BLaER1 treated with 17β-estradiol and CSF1 and Interleukin-3, amounts not matched to agents 10 nM and 100 nM (cell line): ENCODE measurements around the gene SACS.

Experiments
- H3K27ac ChIP-seq, 11 experiments: shearing (Covaris generic); formaldehyde crosslinking; 2 replicates each; pipeline ENCODE4 v1.8.1; 2022
- H3K27me3 ChIP-seq, 11 experiments: shearing (Covaris generic); formaldehyde crosslinking; 2 replicates each; pipeline ENCODE4 v1.8.1; 2022
- H3K36me3 ChIP-seq, 11 experiments: shearing (Covaris generic); formaldehyde crosslinking; 2 replicates each; pipeline ENCODE4 v1.8.1; 2022
- H3K4me1 ChIP-seq, 10 experiments: shearing (Covaris generic); formaldehyde crosslinking; 2 replicates each; pipeline ENCODE4 v1.8.1; 2022
- H3K4me2 ChIP-seq, 11 experiments: shearing (Covaris generic); formaldehyde crosslinking; 2 replicates each; pipeline ENCODE4 v1.8.1; 2022
- H3K4me3 ChIP-seq, 10 experiments: shearing (Covaris generic); formaldehyde crosslinking; 2 replicates each; pipeline ENCODE4 v1.8.1; 2022
- H3K9ac ChIP-seq, 11 experiments: shearing (Covaris generic); formaldehyde crosslinking; 2 replicates each; pipeline ENCODE4 v1.8.1; 2022
- H3K9me3 ChIP-seq, 11 experiments: shearing (Covaris generic); formaldehyde crosslinking; replicated peaks in 1 of 11; 2 replicates each; pipeline ENCODE4 v1.8.1; 2022
- H4K20me1 ChIP-seq, 11 experiments: shearing (Covaris generic); formaldehyde crosslinking; 2 replicates each; pipeline ENCODE4 v1.8.1; 2022
- Cebpa-rat ChIP-seq, 11 experiments: shearing (Covaris generic); IDR thresholded peaks; 2 replicates each; pipeline ENCODE4 v1.8.1; 2022

The SACS gene

DNA sequence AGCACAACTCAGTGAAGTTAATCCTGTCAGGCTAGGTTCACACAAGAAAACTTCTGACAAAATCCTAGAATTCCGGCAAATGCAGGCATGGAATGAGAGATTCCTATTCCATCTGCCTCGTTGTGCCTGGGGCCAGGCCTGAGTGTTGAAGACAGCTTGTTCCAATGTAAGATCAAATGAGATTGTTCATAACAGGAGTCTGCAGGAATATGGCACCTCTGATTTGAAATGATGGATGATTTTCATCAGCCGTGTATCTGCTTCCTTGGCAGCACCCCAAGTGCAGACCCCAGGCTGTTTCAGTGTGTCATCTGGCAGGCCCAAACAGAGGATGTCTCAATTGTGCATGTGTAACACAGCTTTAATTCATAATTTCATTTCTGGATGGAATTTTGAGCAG, 35.3 kb upstream of the SACS start:
- H3K9ac ChIP-seq, result no peak overlapping the region
- no peak overlapping the region for H3K27ac ChIP-seq
- H3K9me3 ChIP-seq, result peaks cover 0 to 13% (median 9%) of the 10 kb centered on the region in 11 experiments; a peak in 12 of 22 replicates
- peaks cover 18 to 27% (median 22%) of the 10 kb centered on the region in 10 experiments for H3K4me1 ChIP-seq
- no peaks in the 10 kb centered on the region for H3K27me3 ChIP-seq
- H3K4me2 ChIP-seq, result no peak overlapping the region
- no peak overlapping the region for H3K4me3 ChIP-seq
- no peaks in the 10 kb centered on the region for H3K36me3 ChIP-seq
- TF ChIP-seq Cebpa-rat (IDR thresholded peaks at IDR 0.05), result no peak
- H4K20me1 ChIP-seq, result no peaks in the 10 kb centered on the region

- Histone ChIP-seq H3K36me3 (no peaks in the 10 kb centered on the region), H3K9ac (no peak overlapping the region), H3K4me2 (no peak overlapping the region), H3K4me3 (no peak overlapping the region), H3K9me3 (peaks cover 0 to 13% (median 9%) of the 10 kb centered on the region in 11 experiments; a peak in 12 of 22 replicates), H3K27ac (no peak overlapping the region), H3K27me3 (no peaks in the 10 kb centered on the region), H3K4me1 (peaks cover 27 to 35% (median 30%) of the 10 kb centered on the region in 10 experiments), H4K20me1 (no peaks in the 10 kb centered on the region)
- TF ChIP-seq Cebpa-rat (IDR thresholded peaks at IDR 0.05), result no peak
Observed at GRCh38 chr13:23467932-23468278, 34.4 kb upstream of the SACS start.

DNA sequence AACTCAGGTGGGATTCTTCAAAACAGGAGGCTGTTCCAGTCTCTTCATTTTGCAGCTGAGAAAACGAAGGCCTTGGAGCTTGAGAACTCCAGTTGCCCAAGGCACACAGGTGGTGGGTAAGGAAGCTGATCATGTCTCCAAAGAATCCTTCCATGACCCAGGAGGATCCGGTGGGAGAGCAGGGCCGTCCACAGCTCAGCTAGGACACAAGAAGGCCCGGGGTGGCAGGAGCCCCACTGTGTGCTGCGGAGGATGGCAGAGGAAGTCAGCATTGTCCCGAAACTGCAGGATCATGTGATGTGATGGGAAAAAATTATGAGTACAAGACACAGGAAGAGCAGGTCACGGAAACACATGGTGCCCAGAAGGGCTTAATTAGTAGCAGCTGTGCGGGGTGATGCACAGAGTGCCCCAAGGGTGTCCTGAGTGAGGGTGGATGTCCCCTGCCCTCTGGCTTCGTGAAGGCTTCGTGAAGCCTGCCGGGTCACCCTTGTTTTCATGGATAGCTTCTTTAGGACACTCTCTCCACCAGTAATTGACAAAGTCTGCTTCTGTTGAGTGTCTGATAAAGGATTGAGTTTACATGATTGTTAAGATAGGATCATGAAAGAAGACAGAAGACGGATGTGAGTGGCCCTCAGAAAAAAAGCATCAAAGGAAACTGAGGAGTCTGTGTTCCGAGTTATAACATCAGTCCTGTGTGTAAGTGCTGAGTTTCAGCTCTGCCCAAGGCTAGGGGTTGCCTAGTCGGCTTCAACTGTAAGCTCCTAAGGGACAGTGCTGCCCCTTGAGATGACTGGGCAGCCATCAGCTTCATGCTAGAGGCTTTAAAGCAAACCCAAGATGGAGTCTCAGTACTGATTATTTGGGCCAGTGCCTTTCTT, 33.8 kb upstream of the SACS start:
- Histone ChIP-seq H3K27me3 (no peaks in the 10 kb centered on the region), H3K4me1 (peaks cover 30 to 38% (median 35%) of the 10 kb centered on the region in 10 experiments), H3K9ac (peak overlapping the region in 4 of 11 experiments; percentile 74 to 81 (median 78); a peak in 6 of 22 replicates), H3K9me3 (peaks cover 0 to 13% (median 9%) of the 10 kb centered on the region in 11 experiments; a peak in 12 of 22 replicates), H3K36me3 (no peaks in the 10 kb centered on the region), H3K27ac (peak overlapping the region in 2 of 11 experiments; percentile 73 to 75; a peak in 2 of 22 replicates), H4K20me1 (no peaks in the 10 kb centered on the region), H3K4me2 (peak overlapping the region; percentile 83 to 96 (median 90)), H3K4me3 (peak overlapping the region in 2 of 10 experiments; percentile 56 to 59; a peak in 2 of 20 replicates)
- TF ChIP-seq Cebpa-rat (IDR thresholded peaks at IDR 0.05), result no peak

DNA sequence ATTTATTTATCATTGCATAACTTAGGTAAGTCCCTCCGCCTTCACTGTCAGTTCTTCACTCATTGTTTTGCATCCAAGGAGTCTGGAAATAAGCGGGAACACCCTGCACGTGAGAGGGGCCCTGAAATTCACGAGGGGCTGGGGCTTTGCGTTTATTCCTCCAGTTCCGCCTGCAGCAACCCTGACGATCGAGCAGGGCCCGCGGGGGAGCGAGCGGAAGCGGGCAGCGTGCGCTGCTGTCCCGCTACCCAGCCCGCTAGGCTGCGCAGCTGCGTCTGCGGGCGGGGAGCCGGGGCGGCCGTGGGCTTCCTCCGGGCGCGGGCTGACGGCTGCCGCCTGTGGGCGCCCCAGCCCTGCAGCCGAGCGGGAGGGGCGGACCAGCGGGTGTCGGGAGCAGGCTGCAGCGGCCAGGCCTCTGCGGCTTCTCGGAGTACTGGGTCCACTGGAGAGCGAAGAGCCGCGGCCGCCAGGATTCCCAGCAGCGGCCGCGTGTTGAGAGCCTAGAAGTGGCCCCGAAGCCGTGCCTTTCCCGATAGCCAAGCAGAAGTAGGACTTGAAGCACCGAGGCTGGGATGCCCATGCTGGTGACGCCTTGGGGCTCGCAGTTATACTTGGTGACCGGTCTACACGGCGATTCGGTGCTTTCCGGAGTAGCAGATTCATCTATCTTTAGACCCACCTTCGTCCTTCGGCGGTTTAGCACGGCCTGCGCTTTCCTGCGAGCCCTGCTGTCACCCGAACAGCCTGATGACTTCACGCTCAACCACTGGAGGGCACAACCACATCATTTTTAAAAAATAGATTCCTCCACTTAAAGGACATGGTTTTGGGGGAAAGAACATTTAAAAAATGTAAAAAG, 32.9 kb upstream of the SACS start:
- H3K9ac ChIP-seq, result peak overlapping the region; percentile 54 to 81 (median 71)
- H3K36me3 ChIP-seq, result no peaks in the 10 kb centered on the region
- no peak for TF ChIP-seq Cebpa-rat (IDR thresholded peaks at IDR 0.05)
- no peaks in the 10 kb centered on the region for H4K20me1 ChIP-seq
- peak overlapping the region; percentile 54 to 69 (median 58) for H3K4me3 ChIP-seq
- peaks cover 30 to 45% (median 40%) of the 10 kb centered on the region in 10 experiments for H3K4me1 ChIP-seq
- H3K27ac ChIP-seq, result peak overlapping the region; percentile 38 to 75 (median 72); a peak in 21 of 22 replicates
- no peaks in the 10 kb centered on the region for H3K27me3 ChIP-seq
- H3K9me3 ChIP-seq, result peaks cover 0 to 14% (median 9%) of the 10 kb centered on the region in 11 experiments; a peak in 12 of 22 replicates
- H3K4me2 ChIP-seq, result peak overlapping the region; percentile 83 to 96 (median 90)

DNA sequence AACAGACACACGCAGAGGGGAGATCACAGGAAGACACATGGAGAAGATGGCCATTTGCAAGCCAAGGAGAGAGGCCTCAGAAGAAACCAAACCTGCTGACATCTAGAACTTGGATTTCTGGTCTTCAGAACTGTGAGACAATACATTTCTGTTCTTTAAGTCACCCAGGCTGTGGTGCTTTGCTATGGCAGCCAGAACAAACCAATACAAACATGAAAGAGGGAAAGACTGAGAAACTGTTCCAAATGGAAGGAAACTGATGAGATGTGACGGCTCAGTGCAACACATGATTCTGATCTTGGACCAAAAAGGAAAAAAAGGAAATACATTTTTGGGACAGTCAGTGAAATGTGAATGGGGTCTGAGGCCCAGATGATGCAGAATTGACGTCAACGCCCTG, 30.2 kb upstream of the SACS start:
- Histone ChIP-seq H3K4me2 (peak overlapping the region; percentile 17 to 83 (median 42); a peak in 19 of 22 replicates), H3K27ac (0 out of 22 replicates have a peak overlapping the region, but pooled peaks of 1 of the 11 experiments have one; percentile 14)

GRCh38 chr13:23462815-23463559, 29.5 kb upstream of the SACS start:
- peaks cover 50 to 71% (median 65%) of the 10 kb centered on the region in 10 experiments for H3K4me1 ChIP-seq
- no peaks in the 10 kb centered on the region for H4K20me1 ChIP-seq
- H3K27ac ChIP-seq, result peak overlapping the region in 1 of 11 experiments; percentile 14; a peak in 2 of 22 replicates
- H3K9ac ChIP-seq, result no peak overlapping the region
- no peaks in the 10 kb centered on the region for H3K27me3 ChIP-seq
- H3K9me3 ChIP-seq, result peaks cover 0 to 21% (median 9%) of the 10 kb centered on the region in 11 experiments; a peak in 12 of 22 replicates
- no peak overlapping the region for H3K4me3 ChIP-seq
- H3K4me2 ChIP-seq, result peak overlapping the region; percentile 17 to 83 (median 42); a peak in 15 of 22 replicates
- TF ChIP-seq Cebpa-rat (IDR thresholded peaks at IDR 0.05), result no peak
- no peaks in the 10 kb centered on the region for H3K36me3 ChIP-seq

More for the DNA sequence above, 30.2 kb upstream of the SACS start:
- Histone ChIP-seq H3K4me1 (peaks cover 50 to 71% (median 65%) of the 10 kb centered on the region in 10 experiments), H3K36me3 (no peaks in the 10 kb centered on the region), H3K4me3 (no peak overlapping the region), H3K27me3 (no peaks in the 10 kb centered on the region), H3K9ac (no peak overlapping the region), H3K9me3 (peaks cover 0 to 21% (median 9%) of the 10 kb centered on the region in 11 experiments; a peak in 12 of 22 replicates), H4K20me1 (no peaks in the 10 kb centered on the region)
- TF ChIP-seq Cebpa-rat (IDR thresholded peaks at IDR 0.05), result no peak

GRCh38 chr13:23461544-23461943, 28.0 kb upstream of the SACS start:
- H3K27ac ChIP-seq, result peak overlapping the region in 5 of 11 experiments; percentile 41 to 65 (median 64); a peak in 5 of 22 replicates
- H4K20me1 ChIP-seq, result no peaks in the 10 kb centered on the region
- no peak for TF ChIP-seq Cebpa-rat (IDR thresholded peaks at IDR 0.05)
- no peaks in the 10 kb centered on the region for H3K36me3 ChIP-seq
- H3K9ac ChIP-seq, result no peak overlapping the region
- H3K9me3 ChIP-seq, result peaks cover 0 to 21% (median 9%) of the 10 kb centered on the region in 11 experiments; a peak in 12 of 22 replicates
- H3K4me3 ChIP-seq, result no peak overlapping the region
- H3K4me2 ChIP-seq, result peak overlapping the region in 10 of 11 experiments; percentile 27 to 90 (median 70); a peak in 15 of 22 replicates
- H3K4me1 ChIP-seq, result peaks cover 39 to 62% (median 54%) of the 10 kb centered on the region in 10 experiments
- no peaks in the 10 kb centered on the region for H3K27me3 ChIP-seq

GRCh38 chr13:23460921-23461320, 27.4 kb upstream of the SACS start:
- Histone ChIP-seq H3K4me2 (peak overlapping the region; percentile 53 to 90 (median 74)), H3K36me3 (no peaks in the 10 kb centered on the region), H3K9me3 (peaks cover 0 to 21% (median 9%) of the 10 kb centered on the region in 11 experiments; a peak in 12 of 22 replicates), H3K27me3 (no peaks in the 10 kb centered on the region), H3K4me3 (peak overlapping the region in 3 of 10 experiments; percentile 1 to 29 (median 11); a peak in 2 of 20 replicates), H3K9ac (peak overlapping the region in 2 of 11 experiments; percentile 20 to 28; a peak in 1 of 22 replicates), H3K4me1 (peaks cover 32 to 60% (median 48%) of the 10 kb centered on the region in 10 experiments), H4K20me1 (no peaks in the 10 kb centered on the region), H3K27ac (peak overlapping the region in 9 of 11 experiments; percentile 29 to 65 (median 59); a peak in 16 of 22 replicates)
- no peak for TF ChIP-seq Cebpa-rat (IDR thresholded peaks at IDR 0.05)
